ENCODE measurements around the gene ASTL.

Gene ASTL

DNA sequence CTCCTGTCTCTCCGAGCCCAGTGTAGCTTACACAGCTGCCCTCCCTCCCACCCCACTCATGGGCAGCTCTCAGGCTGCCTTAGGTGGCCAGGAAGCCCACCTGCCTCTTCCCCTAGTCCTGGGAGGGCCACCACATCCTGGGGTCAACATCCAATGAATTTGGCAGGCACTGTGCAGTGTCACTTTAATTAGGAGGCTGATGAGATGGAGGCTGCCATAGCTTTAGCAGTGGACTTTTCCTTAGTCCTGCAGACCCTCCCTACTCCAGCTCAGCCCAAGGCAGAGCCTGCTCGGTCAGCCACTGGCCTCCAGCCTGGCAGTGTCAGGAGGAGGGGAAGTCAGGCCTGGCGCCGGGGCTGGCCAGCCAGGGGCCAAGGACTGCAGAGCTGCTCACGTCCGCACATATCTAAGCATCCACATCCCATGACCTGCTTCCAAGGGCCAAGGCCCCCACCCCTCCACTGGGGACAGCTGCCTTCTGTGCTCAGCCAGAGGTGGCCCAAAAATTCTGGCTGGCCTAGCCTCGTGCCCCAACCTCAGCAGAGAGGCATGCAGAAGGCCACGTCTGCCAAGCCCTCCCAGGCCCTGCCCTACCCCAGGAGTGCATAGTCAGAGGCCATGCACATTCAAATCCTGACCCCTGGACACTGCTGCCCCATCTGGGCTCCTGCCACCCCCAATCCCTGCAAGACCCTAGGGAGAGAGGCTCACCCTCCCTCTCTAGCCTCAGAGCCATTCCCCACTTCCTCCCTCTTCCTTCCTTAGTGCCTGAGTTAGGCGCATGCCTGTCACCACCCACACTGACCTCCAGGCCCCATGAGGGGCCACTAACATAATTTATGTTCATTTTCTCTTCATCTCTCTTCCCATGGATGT, 55.0 kb downstream of the ASTL start:
- POLR2A ChIA-PET (ENCODE audit: low non-redundant PET), result no interaction called here
- H3K27ac ChIP-seq, result no peak overlapping the region
- TF ChIP-seq CTCF (conservative IDR thresholded peaks at IDR 0.05; ENCODE audit: low read depth), result no peak
- CTCF ChIA-PET, result no interaction called here
- DNase-seq (ENCODE audit: low spot score), result no peak

DNA sequence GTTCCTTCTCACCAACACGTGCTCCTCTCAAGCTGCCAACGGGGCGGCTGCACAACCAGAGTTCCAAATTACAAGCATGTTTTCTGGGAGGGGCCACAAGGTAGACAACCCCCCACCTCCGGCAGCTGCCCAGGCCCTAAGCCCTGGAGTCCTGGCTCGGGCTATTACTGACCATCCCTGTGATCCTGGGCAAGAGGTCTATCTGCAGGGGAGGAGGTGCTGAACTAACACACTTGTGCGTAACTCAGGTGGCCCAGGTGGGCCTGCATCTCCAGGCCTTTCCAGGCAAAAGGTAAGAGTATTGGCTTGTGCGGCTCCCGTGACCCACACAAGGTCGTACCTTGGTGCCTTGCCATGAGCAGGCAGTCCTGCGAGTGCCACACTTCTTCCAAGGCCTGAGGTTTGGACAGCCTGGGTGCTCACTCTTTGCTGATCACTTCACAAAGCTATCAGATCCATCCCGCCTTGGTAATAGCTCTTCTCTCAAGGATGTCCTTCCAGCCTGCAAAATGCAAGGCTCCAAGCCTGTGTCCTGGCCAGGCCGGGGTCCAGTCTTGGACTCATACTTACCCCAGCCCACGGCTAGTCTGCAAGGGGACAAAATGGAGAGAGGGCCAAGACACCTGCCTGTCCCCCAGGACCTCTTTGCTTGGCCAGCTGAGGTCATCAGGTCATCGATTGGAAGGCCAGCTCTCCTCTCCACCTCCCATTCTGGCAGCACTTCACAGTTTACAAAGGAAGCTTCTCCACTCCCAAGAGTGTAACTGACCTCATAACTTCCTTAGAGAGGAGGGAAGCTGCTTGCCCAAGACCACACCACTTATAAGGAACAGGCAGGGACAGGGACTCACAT, 55.9 kb downstream of the ASTL start:
- TF ChIP-seq CTCF (conservative IDR thresholded peaks at IDR 0.05; ENCODE audit: low read depth), result no peak
- ChIA-PET CTCF (no interaction called here), POLR2A (ENCODE audit: low non-redundant PET) (no interaction called here)
- no peak overlapping the region for H3K27ac ChIP-seq
- no peak for DNase-seq (ENCODE audit: low spot score)

DNA sequence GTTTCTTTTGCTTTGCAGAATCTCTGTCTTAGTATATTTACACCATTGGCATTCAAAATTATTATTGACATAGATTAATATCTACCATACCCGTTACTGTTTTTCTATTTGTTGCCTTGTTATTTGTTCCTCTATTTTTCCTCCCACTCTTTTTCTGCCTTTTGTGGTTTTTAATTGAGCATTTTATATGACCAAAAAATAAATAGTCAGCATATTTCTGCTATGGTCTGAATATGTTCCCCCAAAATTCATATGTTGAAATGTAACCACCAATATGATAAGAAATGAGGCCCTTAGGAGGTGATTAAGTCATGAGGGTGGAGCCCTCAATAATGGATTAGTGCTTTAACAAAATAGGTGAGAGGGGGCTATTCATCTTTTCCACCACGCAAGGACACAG, 57.3 kb downstream of the ASTL start:
- H3K27ac ChIP-seq, result no peak overlapping the region
- DNase-seq (ENCODE audit: low spot score), result no peak
- POLR2A ChIA-PET (ENCODE audit: low non-redundant PET), result no interaction called here
- CTCF ChIA-PET, result no interaction called here
- no peak for TF ChIP-seq CTCF (conservative IDR thresholded peaks at IDR 0.05; ENCODE audit: low read depth)

DNA sequence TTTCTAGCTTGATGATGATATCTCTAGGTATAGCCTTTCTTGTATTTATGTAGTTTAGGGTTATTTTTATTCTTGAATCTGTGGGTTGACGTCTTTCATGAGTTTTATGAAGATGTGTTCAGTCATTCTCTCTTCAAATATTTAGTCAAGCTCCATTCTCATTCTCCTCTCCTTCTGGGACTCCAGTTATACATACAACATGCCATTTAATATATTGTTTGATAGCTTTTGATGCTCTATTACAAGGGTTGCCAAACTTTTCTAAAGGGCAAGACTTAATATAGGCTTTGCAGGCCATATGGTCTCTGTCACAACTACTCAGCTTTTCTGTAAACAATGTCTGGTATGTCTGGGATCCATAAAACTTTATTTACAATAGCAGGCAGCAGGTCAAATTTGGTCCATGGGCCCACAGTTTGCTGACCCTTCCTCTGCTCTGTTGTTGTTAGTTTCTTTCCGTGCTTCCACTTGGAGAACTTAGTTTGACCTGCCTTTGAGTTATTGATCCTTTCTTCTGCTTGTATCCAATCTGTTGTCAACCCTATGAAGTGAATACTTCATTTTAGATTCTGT, 63.0 kb downstream of the ASTL start:
- POLR2A ChIA-PET (ENCODE audit: low non-redundant PET), result no interaction called here
- no peak for DNase-seq (ENCODE audit: low spot score)

DNA sequence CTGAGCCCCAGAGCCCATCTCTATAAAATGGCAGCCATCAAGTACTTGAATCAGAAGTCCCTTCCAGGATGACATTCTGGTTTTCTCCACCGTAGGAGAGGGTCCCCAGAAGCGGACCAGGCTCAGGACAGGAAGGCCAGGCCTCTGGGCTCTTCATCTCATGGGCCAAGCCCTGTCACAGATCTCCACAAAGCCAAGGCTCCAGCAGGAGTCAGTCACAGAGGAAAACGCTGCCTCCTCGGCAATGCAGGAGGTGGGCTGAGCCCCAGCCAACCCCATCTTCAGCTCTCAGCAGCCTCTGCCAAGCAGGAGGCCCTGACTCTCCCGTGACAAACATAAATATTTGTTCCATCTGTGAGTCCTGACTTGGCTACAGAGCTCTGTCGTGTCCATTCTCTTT, 64.1 kb downstream of the ASTL start:
- ChIA-PET POLR2A (ENCODE audit: low non-redundant PET) (no interaction called here), CTCF (interaction anchor here (1.1 kb wide), 2 partner anchors 43 kb away, joined by 3 to 5 read pairs; no protein-coding TSS in a partner anchor)
- DNase-seq (ENCODE audit: low spot score), result no peak
- no peak for TF ChIP-seq CTCF (conservative IDR thresholded peaks at IDR 0.05; ENCODE audit: low read depth)
- H3K27ac ChIP-seq, result no peak overlapping the region

More for the DNA sequence above, 63.0 kb downstream of the ASTL start:
- TF ChIP-seq CTCF (conservative IDR thresholded peaks at IDR 0.05; ENCODE audit: low read depth), result no peak
- CTCF ChIA-PET, result interaction anchor here (1.1 kb wide), 2 partner anchors 41 to 99 kb away, joined by 3 read pairs; no protein-coding TSS in a partner anchor
- no peak overlapping the region for H3K27ac ChIP-seq

DNA sequence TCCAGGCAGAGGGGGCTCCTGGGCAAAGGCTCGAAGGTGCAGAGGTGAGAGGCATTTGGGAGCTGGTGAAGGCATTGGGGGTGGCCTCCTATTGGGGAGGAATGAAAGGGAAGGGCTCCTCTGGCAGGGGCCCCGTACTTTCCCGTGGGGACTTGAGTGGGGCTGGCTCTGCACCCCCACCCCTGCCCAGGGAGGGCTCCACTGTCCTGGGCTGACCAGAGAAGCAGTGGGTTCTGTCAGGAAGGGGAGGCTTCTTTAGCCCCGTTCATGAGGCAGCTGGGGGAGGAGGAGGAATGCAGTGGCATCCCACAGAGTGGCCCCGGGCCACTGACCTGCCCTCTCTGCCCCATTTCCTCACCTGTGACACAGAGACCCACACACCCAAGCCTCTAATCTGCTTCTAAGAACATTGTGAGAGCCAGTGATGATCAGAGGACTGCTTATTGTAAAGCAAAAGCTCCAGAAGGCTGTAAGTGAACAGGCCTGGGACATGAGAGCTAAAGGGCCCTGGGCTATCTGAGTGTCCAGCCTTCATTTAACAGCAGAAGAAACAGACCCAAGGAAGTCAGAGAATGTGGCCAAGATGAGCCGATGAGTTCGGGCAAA, 65.0 kb downstream of the ASTL start:
- POLR2A ChIA-PET (ENCODE audit: low non-redundant PET), result no interaction called here
- CTCF ChIA-PET, result interaction anchor here (0.9 to 1.1 kb wide), 2 partner anchors 26 to 44 kb away, joined by 3 to 5 read pairs; no protein-coding TSS in a partner anchor
- no peak for TF ChIP-seq CTCF (conservative IDR thresholded peaks at IDR 0.05; ENCODE audit: low read depth)
- H3K27ac ChIP-seq, result no peak overlapping the region
- DNase-seq (ENCODE audit: low spot score), result no peak
